Adrenal gland (tissue), 19 donors: ENCODE measurements around the gene TMEM259. TPM values are rescaled to one million over a fixed set of nuclear protein-coding genes. Genes with fewer than 3 reads are reported as not detected.

Experiments used
- DNase-seq, 7 donors: peaks; one replicate each; pipeline ENCODE4 v3.0.0-alpha.2; 2019 to 2020
- H3K27ac ChIP-seq, 5 donors: fragments of 200-600 bp; sonication (generic) in 4 of 5; 1 replicate in 3 of 5; 2 replicates in 2 of 5; pipeline versions ENCODE4 v1.5.1 to v1.8.0; 2016 to 2020; ENCODE audit warnings: mild to moderate bottlenecking in 1 of 5
- H3K27me3 ChIP-seq: fragments of 200-600 bp; 2 replicates; pipeline ENCODE4 v1.8.0; 2021
- H3K36me3 ChIP-seq, 2 donors: fragments of 200-600 bp; replicated peaks in 1 of 2; 1 replicate in 1 of 2; 2 replicates in 1 of 2; pipeline versions ENCODE4 v1.5.1 to v1.8.0; 2018 to 2022
- H3K4me1 ChIP-seq, 2 donors: fragments of 200-600 bp; replicated peaks in 1 of 2; 1 replicate in 1 of 2; 2 replicates in 1 of 2; pipeline versions ENCODE4 v1.5.1 to v1.8.0; 2018 to 2021
- H3K4me3 ChIP-seq, 4 donors: fragments of 200-600 bp; sonication (generic) in 3 of 4; one replicate each; pipeline ENCODE4 v1.5.1; 2016 to 2018
- H3K9me3 ChIP-seq, 3 donors: fragments of 200-600 bp; sonication (generic) in 1 of 3; replicated peaks in 1 of 3; 1 replicate in 2 of 3; 2 replicates in 1 of 3; pipeline versions ENCODE4 v1.5.1 to v1.8.0; 2016 to 2021
- POLR2A ChIP-seq, 2 donors: fragments of 450-650 bp; IDR thresholded peaks; one replicate each; pipeline ENCODE4 v1.6.1; 2017; ENCODE audit warnings: antibody characterized with exemption in 2 of 2, mild to moderate bottlenecking in 2 of 2, moderate library complexity in 1 of 2
- WGBS, 4 donors: extraction: QIAGEN DNeasy Blood & Tissue Kit in 2 of 4; methylation state at CpG; one replicate each; pipeline versions ENCODE4 v1.1.5 to v1.1.7; 2013 to 2017; 5-methylcytosine and 5-hydroxymethylcytosine counted together
- intact Hi-C, 2 donors: fragments of 100-400 bp; cut with DNase I; formaldehyde crosslinking; loops; one replicate each; pipeline versions ENCODE4 v1.14.1 to v1.15.0; 2022 to 2023
- long read RNA-seq, 10 donors: library from polyadenylated mRNA in 3 of 10; unstranded in 2 of 10; stranded (forward) in 1 of 10; transcript quantifications; one replicate each; pipeline ENCODE4 v2.0.0 and lab custom pipeline, GENCODE V29; 2021 to 2026
- polyA plus RNA-seq, 3 donors: library from polyadenylated mRNA; stranded (reverse); fragments of 200-250 nt in 2 of 3; fragments of 350-450 nt in 1 of 3; fragmentation: Illumina TruSeq in 1 of 3; extraction: RNeasy Lipid Tissue Mini Kit (QIAGEN cat#74804) in 1 of 3; gene quantifications; one replicate each; pipeline ENCODE4 v1.2.3, GENCODE V29; 2013 to 2014
- total RNA-seq, 9 donors: library from RNA; depleted of rRNA in 4 of 9; stranded (reverse); fragments of >200 nt in 4 of 9; fragments of 120-200 nt in 1 of 9; fragmentation: NEBNext Ultra II Directional in 1 of 9; extraction: Animal tissue kit (Norgen Biotek cat#: 25700) in 1 of 9; gene quantifications; one replicate each; pipeline versions ENCODE4 v1.1.0 to v1.2.4, GENCODE V29; 2013 to 2023
- TF ChIP-seq, protein P1 (sequence below), 6 experiments: fragments of 450-650 bp in 4 of 6; fragments of 200-600 bp in 2 of 6; sonication (generic) in 1 of 6; IDR thresholded peaks; 1 replicate in 5 of 6; 2 replicates in 1 of 6; pipeline versions ENCODE4 v1.5.1 to v1.8.0; 2016 to 2021; ENCODE audit warnings: antibody characterized with exemption in 6 of 6, mild to moderate bottlenecking in 2 of 6, moderate library complexity in 1 of 6
- donor health status: healthy with polysubstance abuse.
- donor health status: Bipolar disorder and iron deficiency.
- donor health status: DM: yes; HTN: yes; CAD: no.
- donor health status: DM: no; HTN: no; CAD: no.
- donor health status: DM: no; HTN: no; CAD: no.
- donor health status: DM: yes; HTN: yes; CAD: no.

Gene TMEM259
- total RNA-seq, result 100 to 1,000 TPM in 8 of 9 donors, 10 to 100 TPM in 1; 94.1 to 308 (median 182) TPM
- 100 to 1,000 TPM in 2 of 3 donors, 10 to 100 TPM in 1; 79.4 to 743 (median 370) TPM for polyA plus RNA-seq
- long read RNA-seq, donor 1, transcript TMEM259-202 (11 exons, 2,748 nt), result minor isoform, 10 of 56 reads
- long read RNA-seq, donor 1, transcript TMEM259-208 (1 exons, 1,637 nt), result major isoform, 24 of 56 reads
- long read RNA-seq, donor 1, partial matches to known transcripts, result 22 of 56 reads
- long read RNA-seq, donor 1, other reads (novel, unspliced or antisense), result 0 of 56 reads
- long read RNA-seq, donor 2, transcript TMEM259-208 (1 exons, 1,637 nt), result major isoform, 17 of 44 reads
- long read RNA-seq, donor 2, transcript TMEM259-202 (11 exons, 2,748 nt), result minor isoform, 7 of 44 reads
- long read RNA-seq, donor 2, partial matches to known transcripts, result 20 of 44 reads
- long read RNA-seq, donor 2, other reads (novel, unspliced or antisense), result 0 of 44 reads
- long read RNA-seq, donor 3, transcript TMEM259-208 (1 exons, 1,637 nt), result major isoform, 25 of 51 reads
- long read RNA-seq, donor 3, transcript TMEM259-202 (11 exons, 2,748 nt), result minor isoform, 6 of 51 reads
- long read RNA-seq, donor 3, partial matches to known transcripts, result 19 of 51 reads
- long read RNA-seq, donor 3, other reads (novel, unspliced or antisense), result 0 of 51 reads
- long read RNA-seq, donor 4, transcript TMEM259-208 (1 exons, 1,637 nt), result major isoform, 8 of 18 reads
- long read RNA-seq, donor 4, partial matches to known transcripts, result 7 of 18 reads
- long read RNA-seq, donor 4, other reads (novel, unspliced or antisense), result 1 of 18 reads
- long read RNA-seq, donor 5, transcript TMEM259-211 (11 exons, 2,753 nt), result minor isoform, 6 of 878 reads
- long read RNA-seq, donor 5, transcript TMEM259-202 (11 exons, 2,748 nt), result major isoform, 445 of 878 reads
- long read RNA-seq, donor 5, transcript TMEM259-208 (1 exons, 1,637 nt), result minor isoform, 19 of 878 reads
- long read RNA-seq, donor 5, partial matches to known transcripts, result 26 of 878 reads
- long read RNA-seq, donor 5, other reads (novel, unspliced or antisense), result 382 of 878 reads
- long read RNA-seq, donor 6, transcript TMEM259-208 (1 exons, 1,637 nt), result major isoform, 9 of 10 reads
- long read RNA-seq, donor 6, partial matches to known transcripts, result 1 of 10 reads
- long read RNA-seq, donor 6, other reads (novel, unspliced or antisense), result 0 of 10 reads
- long read RNA-seq, donor 7, transcript TMEM259-208 (1 exons, 1,637 nt), result major isoform, 18 of 39 reads
- long read RNA-seq, donor 7, transcript TMEM259-202 (11 exons, 2,748 nt), result minor isoform, 7 of 39 reads
- long read RNA-seq, donor 7, partial matches to known transcripts, result 8 of 39 reads
- long read RNA-seq, donor 7, other reads (novel, unspliced or antisense), result 5 of 39 reads
- long read RNA-seq, donor 8, transcript TMEM259-202 (11 exons, 2,748 nt), result minor isoform, 25 of 82 reads
- long read RNA-seq, donor 8, transcript TMEM259-208 (1 exons, 1,637 nt), result major isoform, 30 of 82 reads
- long read RNA-seq, donor 8, partial matches to known transcripts, result 13 of 82 reads
- long read RNA-seq, donor 8, other reads (novel, unspliced or antisense), result 14 of 82 reads
- long read RNA-seq, donor 9, transcript TMEM259-208 (1 exons, 1,637 nt), result major isoform, 13 of 25 reads
- long read RNA-seq, donor 9, transcript TMEM259-202 (11 exons, 2,748 nt), result minor isoform, 7 of 25 reads
- long read RNA-seq, donor 9, partial matches to known transcripts, result 5 of 25 reads
- long read RNA-seq, donor 9, other reads (novel, unspliced or antisense), result 0 of 25 reads
- long read RNA-seq, donor 10, transcript TMEM259-208 (1 exons, 1,637 nt), result major isoform, 23 of 51 reads
- long read RNA-seq, donor 10, transcript TMEM259-202 (11 exons, 2,748 nt), result minor isoform, 17 of 51 reads
- long read RNA-seq, donor 10, partial matches to known transcripts, result 11 of 51 reads
- long read RNA-seq, donor 10, other reads (novel, unspliced or antisense), result 0 of 51 reads

DNA sequence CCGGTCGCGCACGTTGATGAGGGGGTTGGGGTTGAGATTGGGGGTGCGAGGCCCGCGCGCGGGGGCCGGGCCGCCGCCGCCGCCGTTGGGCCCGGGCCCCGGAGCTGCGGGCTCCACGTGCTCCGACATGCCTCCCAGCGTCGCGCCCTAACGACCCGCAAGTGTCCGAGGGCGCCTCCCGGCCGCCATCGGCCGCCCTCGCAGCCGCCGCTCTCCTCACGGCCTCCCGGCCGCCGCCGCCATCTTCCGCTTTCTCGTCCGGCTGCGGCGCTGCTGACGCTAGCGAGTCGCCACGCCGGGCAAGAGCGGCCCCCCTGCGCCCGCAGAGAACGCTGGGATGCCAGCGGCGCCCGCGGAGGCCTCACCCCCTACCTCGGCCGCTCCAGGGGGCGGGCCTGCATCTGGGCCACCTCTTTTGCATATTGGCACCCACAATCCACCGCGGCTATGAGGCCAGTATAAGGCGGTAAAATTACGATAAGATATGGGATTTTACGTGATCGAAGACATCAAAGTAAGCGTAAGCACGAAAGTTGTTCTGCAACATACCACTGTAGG lies at the start of gene TMEM259:
TSS of gene TMEM259 (minus strand) at position 256 of the 558 bp plus-strand sequence. CDS start at position 129, 127 bp downstream.
- peak; percentile 97 to 99 (median 98) for DNase-seq
- peak; percentile 64 to 86 for TF ChIP-seq POLR2A (IDR thresholded peaks at IDR 0.05)
- TF ChIP-seq, protein P1, sequence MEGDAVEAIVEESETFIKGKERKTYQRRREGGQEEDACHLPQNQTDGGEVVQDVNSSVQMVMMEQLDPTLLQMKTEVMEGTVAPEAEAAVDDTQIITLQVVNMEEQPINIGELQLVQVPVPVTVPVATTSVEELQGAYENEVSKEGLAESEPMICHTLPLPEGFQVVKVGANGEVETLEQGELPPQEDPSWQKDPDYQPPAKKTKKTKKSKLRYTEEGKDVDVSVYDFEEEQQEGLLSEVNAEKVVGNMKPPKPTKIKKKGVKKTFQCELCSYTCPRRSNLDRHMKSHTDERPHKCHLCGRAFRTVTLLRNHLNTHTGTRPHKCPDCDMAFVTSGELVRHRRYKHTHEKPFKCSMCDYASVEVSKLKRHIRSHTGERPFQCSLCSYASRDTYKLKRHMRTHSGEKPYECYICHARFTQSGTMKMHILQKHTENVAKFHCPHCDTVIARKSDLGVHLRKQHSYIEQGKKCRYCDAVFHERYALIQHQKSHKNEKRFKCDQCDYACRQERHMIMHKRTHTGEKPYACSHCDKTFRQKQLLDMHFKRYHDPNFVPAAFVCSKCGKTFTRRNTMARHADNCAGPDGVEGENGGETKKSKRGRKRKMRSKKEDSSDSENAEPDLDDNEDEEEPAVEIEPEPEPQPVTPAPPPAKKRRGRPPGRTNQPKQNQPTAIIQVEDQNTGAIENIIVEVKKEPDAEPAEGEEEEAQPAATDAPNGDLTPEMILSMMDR (IDR thresholded peaks at IDR 0.05), result no peak
- Histone ChIP-seq H3K27ac (peak within 1 kb of the TSS; percentile 74 to 99 (median 90)), H3K27me3 (no peaks in the 10 kb centered on the region), H3K9me3 (no peaks in the 10 kb centered on the region), H3K36me3 (no peaks in the 10 kb centered on the region), H3K4me1 (peaks cover 27 to 48% of the 10 kb centered on the region in 2 donors), H3K4me3 (peak within 1 kb of the TSS; percentile 62 to 99 (median 78))
- WGBS, 4 donors, result 0% methylated on average over 14 to 68 of the region's 68 CpGs
- intact Hi-C loops, result no loop called here

DNA sequence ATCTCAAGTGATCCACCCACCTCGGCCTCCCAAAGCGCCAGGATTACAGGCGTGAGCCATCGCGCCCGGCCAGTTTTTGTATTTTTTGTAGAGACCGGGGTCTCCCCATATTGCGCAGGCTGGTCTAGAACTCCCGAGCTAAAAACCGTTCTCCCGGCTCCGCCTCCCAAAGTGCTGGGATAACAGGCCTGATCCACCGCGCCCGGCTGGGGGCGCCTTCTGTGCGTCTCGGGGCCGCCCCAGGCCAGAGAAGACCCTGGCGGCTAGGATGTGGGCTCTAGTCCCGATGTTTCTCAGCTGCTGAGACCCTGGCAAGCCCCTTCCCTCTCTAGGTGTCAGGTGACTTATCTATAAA lies 49.6 kb upstream of the TMEM259 start:
- Histone ChIP-seq H3K4me1 (peaks cover 0 to 20% of the 10 kb centered on the region in 2 donors), H3K36me3 (no peaks in the 10 kb centered on the region), H3K27me3 (peaks cover 53% of the 10 kb centered on the region), H3K4me3 (no peak overlapping the region), H3K9me3 (no peaks in the 10 kb centered on the region), H3K27ac (no peak overlapping the region)
- no peak for DNase-seq
- TF ChIP-seq, protein P1 (IDR thresholded peaks at IDR 0.05), result no peak
- TF ChIP-seq POLR2A (IDR thresholded peaks at IDR 0.05), result no peak
- WGBS, 4 donors, result 17 to 23% (median 21%) methylated on average over 21 of the region's 21 CpGs
- intact Hi-C loops, result no loop called here

DNA sequence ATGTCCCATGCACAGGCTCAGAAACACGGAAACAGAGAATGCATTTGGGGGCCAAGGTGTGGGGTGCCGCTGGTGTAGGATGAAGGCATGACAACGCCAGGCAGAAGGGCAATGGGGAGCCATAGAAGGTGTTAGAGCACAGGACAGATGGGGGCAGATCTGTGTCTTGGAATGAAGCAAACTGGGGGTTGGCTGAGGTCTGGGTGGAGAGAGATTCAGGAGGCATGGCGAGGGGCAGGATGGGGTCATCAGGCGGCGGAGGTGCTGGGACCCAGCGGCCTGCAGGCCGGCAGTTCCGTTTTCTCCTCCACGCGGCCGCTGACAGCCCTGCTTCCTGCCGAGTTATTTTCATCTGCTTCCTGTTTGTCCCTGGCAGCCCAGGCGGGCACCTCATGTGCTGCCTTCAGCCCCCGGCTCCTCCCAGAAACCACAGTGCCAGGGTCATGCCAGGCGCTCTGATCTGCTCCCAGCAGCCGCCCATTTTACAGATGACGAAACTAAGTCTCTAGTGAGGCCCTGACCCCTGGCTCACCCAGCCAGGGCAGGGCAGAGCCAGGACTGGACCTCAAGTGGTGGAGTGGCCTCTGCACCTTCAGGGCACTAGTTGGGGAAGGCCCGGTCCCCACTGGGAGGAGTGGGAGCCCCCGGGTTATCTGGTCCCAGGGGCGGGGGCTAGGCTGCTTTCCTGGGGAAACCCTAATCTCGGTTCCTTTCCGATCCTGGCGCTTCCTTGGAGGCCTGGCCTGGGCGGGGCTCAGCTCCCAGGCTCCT lies 48.3 kb upstream of the TMEM259 start:
- 34 to 59% (median 49%) methylated on average over 21 to 25 of the region's 25 CpGs for WGBS, 4 donors

More for the DNA sequence above, 48.3 kb upstream of the TMEM259 start:
- no peaks in the 10 kb centered on the region for H3K36me3 ChIP-seq
- peaks cover 0 to 28% of the 10 kb centered on the region in 2 donors for H3K4me1 ChIP-seq
- H3K27ac ChIP-seq, result peak overlapping the region in 3 of 5 donors; percentile 10 to 75 (median 49)
- H3K9me3 ChIP-seq, result no peaks in the 10 kb centered on the region
- no peak overlapping the region for H3K4me3 ChIP-seq
- intact Hi-C loops, result no loop called here
- H3K27me3 ChIP-seq, result peaks cover 53% of the 10 kb centered on the region
- DNase-seq, result peak; percentile 50 to 80 (median 66)
- TF ChIP-seq POLR2A (IDR thresholded peaks at IDR 0.05), result no peak
- TF ChIP-seq, protein P1 (IDR thresholded peaks at IDR 0.05), result no peak
